Cardiac muscle cell (in vitro differentiated cells and primary cell): Measurements from ENCODE around the gene PIK3R1. TPM values are rescaled to one million over a fixed set of nuclear protein-coding genes. Genes with fewer than 3 reads are reported as not detected.

Experiments
- DNase-seq, 2 donors: peaks; one replicate each; pipeline versions ENCODE4 v3.0.0 to v3.0.0-alpha.2; 2010 to 2017; ENCODE audit warnings: low read depth in 1 of 2, low spot score in 1 of 2
- H3K27ac ChIP-seq: fragments of 200-600 bp; sonication (generic); 2 replicates; pipeline ENCODE4 v1.5.1; 2016
- H3K27me3 ChIP-seq: fragments of 200-600 bp; sonication (generic); 2 replicates; pipeline ENCODE4 v1.6.0; 2016; ENCODE audit warnings: control low read depth
- H3K36me3 ChIP-seq: fragments of 200-600 bp; sonication (generic); 2 replicates; pipeline ENCODE4 v1.5.1; 2016; ENCODE audit warnings: control low read depth
- H3K4me1 ChIP-seq: fragments of 200-600 bp; sonication (generic); 2 replicates; pipeline ENCODE4 v1.8.1; 2017; ENCODE audit warnings: low read depth, mild to moderate bottlenecking, mixed run types
- H3K4me3 ChIP-seq: fragments of 200-600 bp; sonication (generic); 2 replicates; pipeline ENCODE4 v1.5.1; 2016; ENCODE audit warnings: mild to moderate bottlenecking
- H3K9me3 ChIP-seq: fragments of 200-600 bp; sonication (generic); 2 replicates; pipeline ENCODE4 v1.5.1; 2017; ENCODE audit warnings: low read depth, mild to moderate bottlenecking, control low read depth
- polyA plus RNA-seq: library from polyadenylated mRNA; unstranded; fragments of >200 nt; fragmentation: Nextera tagmentation; extraction: Ambion mirVana; gene quantifications from 2 replicates; pipeline ENCODE4 v1.2.1, GENCODE V29; 2016
- total RNA-seq: library from RNA; depleted of rRNA; stranded (reverse); fragments of >200 nt; gene quantifications from 2 replicates; pipeline ENCODE4 v1.2.3, GENCODE V29; 2016
- TF ChIP-seq, protein P1 (sequence below): IDR thresholded peaks from 2 replicates; pipeline ENCODE4 v1.5.1; 2012; ENCODE audit warnings: low read depth, mild to moderate bottlenecking, low read length

Gene PIK3R1
- total and polyA plus RNA-seq, 2 experiments from 2014 or later = 15.1 to 17.5 TPM

DNA sequence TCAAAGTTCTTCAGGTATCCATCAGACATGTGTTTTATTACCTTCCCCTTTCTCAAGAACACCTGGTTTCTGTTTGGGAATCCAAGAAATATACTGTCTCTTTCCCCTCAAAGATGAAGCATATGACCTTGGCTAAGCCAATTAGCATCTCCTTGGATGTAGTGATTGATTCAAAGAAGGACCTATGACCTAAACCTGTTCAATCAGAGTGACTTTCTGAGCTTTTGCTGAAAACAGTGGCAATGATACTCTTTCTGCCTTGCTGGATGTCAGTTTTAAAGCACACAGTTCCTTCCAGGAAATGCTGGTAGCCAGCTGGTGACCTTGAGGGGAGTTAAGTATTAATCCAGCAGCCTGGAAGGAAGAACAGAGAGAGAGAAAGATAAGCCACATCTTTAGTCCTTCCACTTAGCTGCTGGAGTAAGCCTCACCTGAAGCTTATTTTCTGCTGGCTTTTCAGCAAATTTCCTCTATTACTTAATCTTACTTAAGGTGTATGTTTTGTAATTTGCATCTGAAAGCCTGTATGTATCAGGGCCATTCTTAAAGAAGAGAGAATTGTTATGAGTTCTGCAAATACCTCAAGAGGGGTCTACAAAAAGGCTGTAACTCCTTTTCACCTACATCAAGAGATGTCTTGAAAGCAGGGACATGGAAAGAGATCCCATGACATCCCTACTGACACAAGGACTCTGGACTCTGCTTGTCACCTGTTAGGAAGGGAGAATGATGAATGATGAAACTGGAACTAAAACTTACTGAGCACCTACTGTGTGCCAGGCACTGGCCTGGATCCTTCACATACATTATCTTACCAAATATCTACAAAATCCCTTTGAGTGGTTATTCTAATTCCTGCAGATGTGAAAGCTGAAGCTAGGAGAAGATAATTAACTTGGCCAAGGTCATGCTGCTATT, 35.2 kb upstream of the PIK3R1 start:
- H3K27me3 ChIP-seq = no peaks in the 10 kb centered on the region
- H3K27ac ChIP-seq = no peak overlapping the region
- DNase-seq = no peak
- no peaks in the 10 kb centered on the region for H3K36me3 ChIP-seq
- no peak overlapping the region for H3K4me3 ChIP-seq
- TF ChIP-seq, protein P1, sequence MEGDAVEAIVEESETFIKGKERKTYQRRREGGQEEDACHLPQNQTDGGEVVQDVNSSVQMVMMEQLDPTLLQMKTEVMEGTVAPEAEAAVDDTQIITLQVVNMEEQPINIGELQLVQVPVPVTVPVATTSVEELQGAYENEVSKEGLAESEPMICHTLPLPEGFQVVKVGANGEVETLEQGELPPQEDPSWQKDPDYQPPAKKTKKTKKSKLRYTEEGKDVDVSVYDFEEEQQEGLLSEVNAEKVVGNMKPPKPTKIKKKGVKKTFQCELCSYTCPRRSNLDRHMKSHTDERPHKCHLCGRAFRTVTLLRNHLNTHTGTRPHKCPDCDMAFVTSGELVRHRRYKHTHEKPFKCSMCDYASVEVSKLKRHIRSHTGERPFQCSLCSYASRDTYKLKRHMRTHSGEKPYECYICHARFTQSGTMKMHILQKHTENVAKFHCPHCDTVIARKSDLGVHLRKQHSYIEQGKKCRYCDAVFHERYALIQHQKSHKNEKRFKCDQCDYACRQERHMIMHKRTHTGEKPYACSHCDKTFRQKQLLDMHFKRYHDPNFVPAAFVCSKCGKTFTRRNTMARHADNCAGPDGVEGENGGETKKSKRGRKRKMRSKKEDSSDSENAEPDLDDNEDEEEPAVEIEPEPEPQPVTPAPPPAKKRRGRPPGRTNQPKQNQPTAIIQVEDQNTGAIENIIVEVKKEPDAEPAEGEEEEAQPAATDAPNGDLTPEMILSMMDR = no peak
- H3K9me3 ChIP-seq = no peaks in the 10 kb centered on the region
- no peaks in the 10 kb centered on the region for H3K4me1 ChIP-seq

DNA sequence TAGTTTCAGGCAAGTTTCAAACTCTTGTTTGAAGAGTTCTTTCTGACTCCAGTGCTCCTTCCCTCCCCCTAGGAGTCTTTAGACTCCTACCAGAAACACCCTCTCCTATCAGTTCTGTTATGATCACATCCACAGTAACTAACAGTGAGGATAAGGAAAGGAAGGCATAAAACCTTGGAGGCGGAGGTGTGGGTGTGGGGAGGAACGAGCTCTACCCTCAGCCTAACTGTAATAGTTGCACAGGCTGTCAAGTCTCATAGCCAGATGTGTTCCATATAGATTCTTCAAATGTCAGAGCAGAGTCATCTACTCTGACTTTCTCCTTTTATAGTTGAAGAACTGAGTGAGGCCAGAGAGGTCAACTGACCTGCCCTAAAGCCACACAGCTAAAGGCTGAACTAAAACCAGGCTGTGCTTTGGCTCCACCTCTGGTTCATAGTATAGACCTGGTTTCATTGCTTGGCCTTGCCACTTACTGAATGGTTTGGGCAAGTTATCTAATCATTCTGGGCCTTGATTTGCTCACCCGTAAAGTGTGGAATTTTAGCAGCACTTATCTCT, 34.4 kb upstream of the PIK3R1 start:
- no peak overlapping the region for H3K4me3 ChIP-seq
- no peaks in the 10 kb centered on the region for H3K36me3 ChIP-seq
- H3K27ac ChIP-seq = no peak overlapping the region
- no peaks in the 10 kb centered on the region for H3K9me3 ChIP-seq
- TF ChIP-seq, protein P1 = no peak
- no peaks in the 10 kb centered on the region for H3K27me3 ChIP-seq
- no peak for DNase-seq
- H3K4me1 ChIP-seq = no peaks in the 10 kb centered on the region

DNA sequence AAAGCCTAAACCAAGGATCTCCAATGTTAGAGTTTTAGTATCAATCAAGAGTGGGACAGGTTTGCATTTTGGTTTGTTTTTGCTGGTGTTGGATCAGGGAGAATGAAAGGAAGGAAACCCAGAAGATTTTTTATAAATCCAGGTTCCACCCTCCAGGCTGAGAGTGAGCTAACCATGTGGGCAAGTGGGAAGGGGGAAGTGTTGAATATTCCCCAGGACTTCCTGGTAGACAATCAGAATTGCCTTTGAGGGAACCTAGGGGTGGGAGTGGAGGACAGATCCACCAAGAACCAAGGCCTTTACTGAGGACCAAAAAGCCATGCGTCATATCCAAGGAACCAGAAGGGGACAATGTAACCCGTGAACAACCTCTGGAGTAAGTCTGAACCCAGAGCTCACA, 33.5 kb upstream of the PIK3R1 start:
- TF ChIP-seq, protein P1 = no peak
- H3K27me3 ChIP-seq = no peaks in the 10 kb centered on the region
- no peaks in the 10 kb centered on the region for H3K9me3 ChIP-seq
- H3K36me3 ChIP-seq = no peaks in the 10 kb centered on the region
- no peak for DNase-seq
- H3K27ac ChIP-seq = no peak overlapping the region
- no peak overlapping the region for H3K4me3 ChIP-seq
- H3K4me1 ChIP-seq = no peaks in the 10 kb centered on the region

DNA sequence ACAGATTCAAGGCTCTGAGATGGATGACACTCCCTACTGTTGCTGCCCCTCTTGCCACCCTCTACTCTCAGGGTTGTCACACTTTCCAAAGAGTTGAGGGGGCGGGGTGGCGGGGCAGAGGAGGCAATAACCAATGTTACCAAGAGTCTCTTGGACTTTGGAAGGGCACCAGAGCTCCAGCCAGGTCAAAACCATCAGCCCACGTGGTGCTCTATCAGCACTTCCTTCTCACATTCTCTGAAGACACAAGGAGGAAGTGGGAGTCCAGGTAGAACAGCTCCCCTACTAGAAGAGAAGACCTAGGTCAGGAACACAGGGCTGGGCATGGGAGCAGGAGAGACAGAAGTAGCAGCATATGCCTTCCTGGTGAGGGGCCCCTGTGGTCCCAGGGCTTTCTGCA, 33.0 kb upstream of the PIK3R1 start:
- DNase-seq = no peak
- Histone ChIP-seq H3K27me3 (peaks cover 3% of the 10 kb centered on the region), H3K9me3 (no peaks in the 10 kb centered on the region), H3K4me3 (no peak overlapping the region), H3K27ac (no peak overlapping the region), H3K36me3 (no peaks in the 10 kb centered on the region), H3K4me1 (no peaks in the 10 kb centered on the region)
- TF ChIP-seq, protein P1 = no peak

DNA sequence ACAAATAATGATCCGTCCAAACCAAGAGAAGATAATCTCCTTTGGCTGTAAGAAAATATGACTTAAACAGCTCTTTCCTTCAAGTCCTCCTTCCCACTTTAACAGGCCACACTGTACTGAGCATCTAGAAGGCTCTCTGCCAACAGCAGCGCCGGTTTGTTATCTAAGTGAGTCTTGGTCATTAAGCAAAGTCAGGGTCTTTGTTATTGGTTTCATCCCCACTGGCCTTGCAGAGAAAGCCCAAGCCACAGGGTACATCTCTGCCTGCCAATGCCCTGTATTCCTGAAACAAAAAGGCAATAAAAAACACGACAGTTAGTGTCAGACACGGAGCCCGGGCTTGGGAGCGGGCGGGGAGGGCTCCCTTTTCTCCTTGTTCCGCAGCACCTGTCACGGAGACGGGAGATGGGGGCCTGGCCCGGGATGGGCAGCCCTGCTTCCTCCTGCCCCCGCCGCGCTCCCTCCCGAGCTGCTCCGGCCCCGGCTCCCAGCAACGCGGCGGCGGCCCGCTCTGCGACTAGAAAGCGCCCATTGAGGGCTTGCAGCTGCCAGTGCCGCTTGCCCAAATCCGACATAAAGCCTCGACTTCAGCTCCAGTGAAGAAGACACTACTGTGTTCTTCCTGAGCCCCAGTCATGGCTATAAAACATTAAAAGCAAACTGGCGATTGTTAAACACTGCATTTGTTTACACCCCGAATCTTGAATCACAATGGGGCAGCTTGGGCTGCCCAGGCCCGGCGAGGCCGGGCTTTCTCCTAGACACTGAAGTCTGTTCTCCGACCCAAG, 28.1 kb upstream of the PIK3R1 start:
- no peaks in the 10 kb centered on the region for H3K36me3 ChIP-seq
- no peaks in the 10 kb centered on the region for H3K4me1 ChIP-seq
- TF ChIP-seq, protein P1 = no peak
- DNase-seq = peak; percentile 10 to 62
- H3K9me3 ChIP-seq = no peaks in the 10 kb centered on the region
- H3K27me3 ChIP-seq = peaks cover 10% of the 10 kb centered on the region
- peak overlapping the region; percentile 9 for H3K4me3 ChIP-seq
- H3K27ac ChIP-seq = no peak overlapping the region
